Measurements from ENCODE around the gene HTD2.

- no peak for TF ChIP-seq MXI1 (IDR thresholded peaks at IDR 0.05; ENCODE audit: low read depth, low read length)
- no peak for TF ChIP-seq CTCF (IDR thresholded peaks at IDR 0.05)
- no peak for TF ChIP-seq JUND (IDR thresholded peaks at IDR 0.05)
- TF ChIP-seq, protein P1, sequence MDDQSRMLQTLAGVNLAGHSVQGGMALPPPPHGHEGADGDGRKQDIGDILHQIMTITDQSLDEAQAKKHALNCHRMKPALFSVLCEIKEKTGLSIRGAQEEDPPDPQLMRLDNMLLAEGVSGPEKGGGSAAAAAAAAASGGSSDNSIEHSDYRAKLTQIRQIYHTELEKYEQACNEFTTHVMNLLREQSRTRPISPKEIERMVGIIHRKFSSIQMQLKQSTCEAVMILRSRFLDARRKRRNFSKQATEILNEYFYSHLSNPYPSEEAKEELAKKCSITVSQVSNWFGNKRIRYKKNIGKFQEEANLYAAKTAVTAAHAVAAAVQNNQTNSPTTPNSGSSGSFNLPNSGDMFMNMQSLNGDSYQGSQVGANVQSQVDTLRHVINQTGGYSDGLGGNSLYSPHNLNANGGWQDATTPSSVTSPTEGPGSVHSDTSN (IDR thresholded peaks at IDR 0.05), result no peak
- TF ChIP-seq, protein P2, sequence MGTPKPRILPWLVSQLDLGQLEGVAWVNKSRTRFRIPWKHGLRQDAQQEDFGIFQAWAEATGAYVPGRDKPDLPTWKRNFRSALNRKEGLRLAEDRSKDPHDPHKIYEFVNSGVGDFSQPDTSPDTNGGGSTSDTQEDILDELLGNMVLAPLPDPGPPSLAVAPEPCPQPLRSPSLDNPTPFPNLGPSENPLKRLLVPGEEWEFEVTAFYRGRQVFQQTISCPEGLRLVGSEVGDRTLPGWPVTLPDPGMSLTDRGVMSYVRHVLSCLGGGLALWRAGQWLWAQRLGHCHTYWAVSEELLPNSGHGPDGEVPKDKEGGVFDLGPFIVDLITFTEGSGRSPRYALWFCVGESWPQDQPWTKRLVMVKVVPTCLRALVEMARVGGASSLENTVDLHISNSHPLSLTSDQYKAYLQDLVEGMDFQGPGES (IDR thresholded peaks at IDR 0.05; ENCODE audit: low read depth, low read length), result no peak
- no peak for TF ChIP-seq RAD21 (IDR thresholded peaks at IDR 0.05; ENCODE audit: low read length)
- TF ChIP-seq SIN3A (IDR thresholded peaks at IDR 0.05; ENCODE audit: borderline replicate concordance, low read depth, low read length), result no peak
- TF ChIP-seq RFX5 (IDR thresholded peaks at IDR 0.05; ENCODE audit: low read length), result no peak
These were observed 49.7 kb downstream of the HTD2 start for GRCh38 chr3:58356054-58356453.
